HCT116 (cell line): ENCODE results near the gene MUC5B. TPM values are rescaled to one million over a fixed set of nuclear protein-coding genes. Genes with fewer than 3 reads are reported as not detected.

Source experiments
- ATAC-seq: fragments of 200-7000 bp; cut with Tn5 transposase; 2 replicates; pipeline ENCODE4 v1.9.1; 2020; ENCODE audit warnings: mild to moderate bottlenecking, moderate library complexity
- BruUV-seq: library from RNA; stranded (reverse); fragments of 400-500 nt; replicated peaks from 2 replicates; lab custom pipeline; 2021; lab: Mats Ljungman, UMichigan
- CTCF ChIA-PET: fragments of 300-600 bp; sonication (Branson Sonifier 250); formaldehyde crosslinking; loops from one replicate; lab custom pipeline; 2021; ENCODE audit warnings: antibody characterized with exemption; lab: Charles Lee
- POLR2A ChIA-PET: fragments of 300-600, 350-600 bp; sonication (Branson Sonifier 250); formaldehyde crosslinking; loops from one replicate; lab custom pipeline; 2021; ENCODE audit warnings: antibody characterized with exemption; lab: Charles Lee
- RAD21 ChIA-PET, 2 experiments: fragments of 300-600 bp; sonication (Branson Sonifier 250); formaldehyde crosslinking; loops; one replicate each; lab custom pipeline; 2023; ENCODE audit warnings: low total read pairs in 2 of 2; ENCODE audit not compliant: uncharacterized antibody in 2 of 2, unreplicated experiment in 2 of 2, low non-redundant PET in 1 of 2; lab: Charles Lee
- DNase-seq: peaks from one replicate; pipeline ENCODE4 v3.0.0-alpha.2; 2010; ENCODE audit warnings: low read depth, low spot score
- H2AFZ ChIP-seq: fragments of 200-600 bp; shearing (Covaris generic), sonication (generic); 2 replicates; pipeline ENCODE4 v1.6.1; 2017; ENCODE audit warnings: low read depth, mixed run types, mixed read lengths, antibody characterized with exemption, low read length; ENCODE audit not compliant: poor library complexity, severe bottlenecking
- H3K27ac ChIP-seq: 2 replicates; pipeline ENCODE4 v1.5.1; 2012; ENCODE audit warnings: low read depth, low read length
- H3K27me3 ChIP-seq: fragments of 200-600 bp; sonication (generic); 2 replicates; pipeline ENCODE4 v1.6.1; 2016; ENCODE audit warnings: mixed run types, low read length, mixed read lengths; ENCODE audit not compliant: insufficient read depth
- H3K36me3 ChIP-seq, 2 experiments: fragments of 200-500 bp in 1 of 2; fragments of 200-600 bp in 1 of 2; sonication (Bioruptor generic) in 1 of 2; sonication (generic) in 1 of 2; 2 replicates each; pipeline versions ENCODE4 v1.5.1 to v1.6.1; 2014 to 2016; ENCODE audit warnings: low read length in 2 of 2, inconsistent platforms in 1 of 2, mixed read lengths in 1 of 2, mixed run types in 1 of 2; ENCODE audit not compliant: insufficient read depth in 2 of 2, control insufficient read depth in 1 of 2
- H3K4me1 ChIP-seq, 2 experiments: fragments of 200-600 bp in 1 of 2; sonication (generic) in 1 of 2; 2 replicates each; pipeline versions ENCODE4 v1.5.1 to v1.6.1; 2012 to 2017; ENCODE audit warnings: low read length in 2 of 2, inconsistent platforms in 1 of 2, mild to moderate bottlenecking in 1 of 2, mixed read lengths in 1 of 2, mixed run types in 1 of 2, moderate library complexity in 1 of 2; ENCODE audit not compliant: insufficient read depth in 2 of 2, control insufficient read depth in 1 of 2
- H3K4me2 ChIP-seq: fragments of 200-600 bp; sonication (generic); 2 replicates; pipeline ENCODE4 v1.6.1; 2017; ENCODE audit warnings: mixed run types, low read length, mixed read lengths
- H3K4me3 ChIP-seq, 2 experiments: fragments of 200-600 bp in 1 of 2; sonication (generic) in 1 of 2; replicated peaks in 1 of 2; 2 replicates each; pipeline ENCODE4 v1.5.1; 2011 to 2016; ENCODE audit warnings: low read length in 2 of 2, control low read depth in 1 of 2, low read depth in 1 of 2, mild to moderate bottlenecking in 1 of 2, mixed read lengths in 1 of 2, mixed run types in 1 of 2
- H3K79me2 ChIP-seq: fragments of 200-600 bp; sonication (generic); 2 replicates; pipeline ENCODE4 v1.6.1; 2017; ENCODE audit warnings: mild to moderate bottlenecking, mixed run types, low read length, moderate library complexity, mixed read lengths; ENCODE audit not compliant: insufficient read depth
- H3K9ac ChIP-seq: fragments of 200-600 bp; sonication (generic); 2 replicates; pipeline ENCODE4 v1.6.1; 2016; ENCODE audit warnings: low read length, mixed read lengths
- H3K9me2 ChIP-seq: fragments of 200-600 bp; sonication (generic), shearing (Covaris generic); 2 replicates; pipeline ENCODE4 v1.6.1; 2017; ENCODE audit warnings: mixed run types, mild to moderate bottlenecking, moderate library complexity; ENCODE audit not compliant: insufficient read depth
- H3K9me3 ChIP-seq, 2 experiments: fragments of 200-500 bp in 1 of 2; fragments of 200-600 bp in 1 of 2; sonication (Bioruptor generic) in 1 of 2; sonication (generic) in 1 of 2; 2 replicates each; pipeline ENCODE4 v1.6.1; 2014 to 2017; ENCODE audit warnings: low read length in 2 of 2, mixed read lengths in 2 of 2, inconsistent platforms in 1 of 2, low read depth in 1 of 2, mild to moderate bottlenecking in 1 of 2, mixed run types in 1 of 2, moderate library complexity in 1 of 2; ENCODE audit not compliant: control insufficient read depth in 1 of 2, insufficient read depth in 1 of 2
- H4K20me1 ChIP-seq: fragments of 200-600 bp; sonication (generic), shearing (Covaris generic); 2 replicates; pipeline ENCODE4 v1.6.1; 2017; ENCODE audit warnings: mixed run types, mild to moderate bottlenecking, moderate library complexity; ENCODE audit not compliant: insufficient read depth
- CEBPB ChIP-seq: IDR thresholded peaks from 2 replicates; pipeline ENCODE4 v1.6.1; 2012; ENCODE audit warnings: low read depth
- EGR1 ChIP-seq: IDR thresholded peaks from 2 replicates; pipeline ENCODE4 v1.6.1; 2012; ENCODE audit warnings: low read depth
- EZH2phosphoT487 ChIP-seq: fragments of 200-600 bp; IDR thresholded peaks from 2 replicates; pipeline ENCODE4 v1.6.1; 2018; ENCODE audit warnings: antibody characterized with exemption, borderline replicate concordance
- FOSL1 ChIP-seq: IDR thresholded peaks from 2 replicates; pipeline ENCODE4 v1.6.1; 2012; ENCODE audit warnings: low read depth
- RAD21 ChIP-seq: IDR thresholded peaks from 2 replicates; pipeline ENCODE4 v1.6.1; 2012; ENCODE audit warnings: low read depth, mild to moderate bottlenecking
- SRF ChIP-seq: IDR thresholded peaks from 2 replicates; pipeline ENCODE4 v1.6.1; 2012; ENCODE audit warnings: low read depth
- YY1 ChIP-seq: IDR thresholded peaks from 2 replicates; pipeline ENCODE4 v1.6.1; 2011; ENCODE audit warnings: low read length, low read depth, moderate library complexity, mild to moderate bottlenecking; ENCODE audit not compliant: insufficient replicate concordance; ENCODE audit errors: extremely low read depth
- ZNF274 ChIP-seq: fragments of 200-500 bp; sonication (Bioruptor generic); IDR thresholded peaks from 2 replicates; pipeline ENCODE4 v1.6.1; 2014; ENCODE audit warnings: mild to moderate bottlenecking, low read depth, low read length, inconsistent platforms
- intact Hi-C: fragments of 100-400 bp; cut with micrococcal nuclease; formaldehyde crosslinking; loops from 2 replicates; pipeline ENCODE4 v1.10.0; 2022
- total RNA-seq: library from RNA; stranded (reverse); gene quantifications from one replicate; pipeline ENCODE4 v1.2.1, GENCODE V29; 2021; ENCODE audit not compliant: unreplicated experiment

Gene MUC5B
- total RNA-seq, 1 experiment from 2014 or later, result 1.5 TPM

GRCh38 chr11:1174441-1175370, 48.2 kb upstream of the MUC5B start (continued):
- no peak for TF ChIP-seq CEBPB
- TF ChIP-seq FOSL1, result no peak
- no peak for TF ChIP-seq RAD21
- no peak for TF ChIP-seq SRF

DNA sequence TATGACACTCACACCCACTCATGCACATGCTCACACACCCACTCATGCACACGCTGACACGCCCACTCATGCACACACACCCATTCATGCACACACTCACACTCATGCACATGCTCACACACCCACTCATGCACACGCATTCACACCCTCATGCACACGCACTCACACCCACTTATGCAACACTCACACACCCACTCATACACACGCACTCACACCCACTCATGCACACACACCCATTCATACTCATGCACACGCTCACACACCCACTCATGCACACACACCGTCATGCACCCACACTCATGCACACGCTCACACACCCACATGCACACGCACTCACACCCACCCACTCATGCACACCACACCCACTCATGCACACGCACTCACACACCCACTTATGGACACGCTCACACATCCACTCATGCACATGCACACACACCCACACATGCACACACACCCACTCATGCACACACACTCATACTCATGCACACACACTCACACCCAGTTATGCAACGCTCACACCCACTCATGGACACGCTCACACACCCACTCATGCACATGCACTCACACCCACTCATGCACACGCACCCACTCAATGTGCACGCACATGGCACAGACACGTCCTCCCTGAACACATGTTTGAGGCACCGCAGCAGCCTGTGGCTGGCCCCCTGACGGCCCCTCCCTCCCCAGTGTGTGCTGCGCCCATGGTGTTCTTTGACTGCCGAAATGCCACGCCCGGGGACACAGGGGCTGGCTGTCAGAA, 47.2 kb upstream of the MUC5B start:
- peaks cover 0 to 4% of the 10 kb centered on the region in 2 experiments; a peak in 1 of 4 replicates for H3K9me3 ChIP-seq
- CTCF ChIA-PET, result no interaction called here

More for the DNA sequence above, 47.2 kb upstream of the MUC5B start:
- no TSS peak for BruUV-seq
- H3K27me3 ChIP-seq, result no peaks in the 10 kb centered on the region
- no peaks in the 10 kb centered on the region for H3K79me2 ChIP-seq
- POLR2A ChIA-PET, result no interaction called here
- TF ChIP-seq CEBPB (no peak), YY1 (no peak), EZH2phosphoT487 (no peak), EGR1 (no peak), FOSL1 (no peak), ZNF274 (no peak), RAD21 (no peak), SRF (no peak)
- TF ChIP-seq, all 23 proteins: peak for 0
- H3K4me3 ChIP-seq, result no peak overlapping the region
- RAD21 ChIA-PET, result no interaction called here
- H3K27ac ChIP-seq, result no peak overlapping the region
- H3K36me3 ChIP-seq, result no peaks in the 10 kb centered on the region
- no peaks in the 10 kb centered on the region for H4K20me1 ChIP-seq
- intact Hi-C loops, result no loop called here
- H3K4me1 ChIP-seq, result no peaks in the 10 kb centered on the region
- H3K9me2 ChIP-seq, result no peaks in the 10 kb centered on the region
- H3K4me2 ChIP-seq, result no peak overlapping the region
- DNase-seq (no peak), ATAC-seq (no peak)
- H2AFZ ChIP-seq, result no peak overlapping the region
- no peak overlapping the region for H3K9ac ChIP-seq
